Measurements from ENCODE around the gene RRP15. TPM values are rescaled to one million over a fixed set of nuclear protein-coding genes. Genes with fewer than 3 reads are reported as not detected.

Gene RRP15
- total RNA-seq, 1 experiment from 2014 or later = 83.1 TPM

DNA sequence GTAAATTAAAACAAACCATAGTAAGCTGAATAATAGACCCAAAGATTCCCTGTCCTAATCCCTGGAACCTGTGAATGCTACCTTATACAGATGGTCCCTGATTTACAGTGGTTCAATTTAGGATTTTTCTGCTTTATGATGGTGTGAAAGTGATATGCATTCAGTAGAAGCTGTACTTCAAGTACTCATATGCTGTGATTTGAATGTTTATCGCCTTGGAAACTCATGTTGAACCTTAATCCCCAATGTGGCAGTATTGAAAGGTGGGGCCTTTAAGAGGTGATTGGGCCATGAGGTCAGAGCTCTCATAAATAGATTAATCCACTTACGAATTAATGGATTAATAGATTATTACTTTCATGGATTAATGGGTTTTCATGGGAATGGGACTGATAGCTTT, 10.6 kb upstream of the RRP15 start:
- ChIA-PET POLR2A (interaction anchor here (0.7 to 2.8 kb wide), 3 partner anchors 8 to 1468 kb away, joined by 3 to 15 read pairs (median 3); partner anchors contain the start of gene RRP15), CTCF (interaction anchor here (0.6 to 0.7 kb wide), 3 partner anchors 61 to 405 kb away, joined by 3 to 4 read pairs (median 3); no protein-coding TSS in a partner anchor)
- BruUV-seq (replicated peaks) = no TSS peak
- intact Hi-C loops (cut with micrococcal nuclease) = no loop called here
- H3K4me3 Mint-ChIP-seq (ENCODE audit: unreplicated experiment) = no peak overlapping the region
- peaks cover 70% of the 10 kb centered on the region for H3K27me3 Mint-ChIP-seq (ENCODE audit: insufficient read depth, unreplicated experiment)
- TF ChIP-seq, protein P1, sequence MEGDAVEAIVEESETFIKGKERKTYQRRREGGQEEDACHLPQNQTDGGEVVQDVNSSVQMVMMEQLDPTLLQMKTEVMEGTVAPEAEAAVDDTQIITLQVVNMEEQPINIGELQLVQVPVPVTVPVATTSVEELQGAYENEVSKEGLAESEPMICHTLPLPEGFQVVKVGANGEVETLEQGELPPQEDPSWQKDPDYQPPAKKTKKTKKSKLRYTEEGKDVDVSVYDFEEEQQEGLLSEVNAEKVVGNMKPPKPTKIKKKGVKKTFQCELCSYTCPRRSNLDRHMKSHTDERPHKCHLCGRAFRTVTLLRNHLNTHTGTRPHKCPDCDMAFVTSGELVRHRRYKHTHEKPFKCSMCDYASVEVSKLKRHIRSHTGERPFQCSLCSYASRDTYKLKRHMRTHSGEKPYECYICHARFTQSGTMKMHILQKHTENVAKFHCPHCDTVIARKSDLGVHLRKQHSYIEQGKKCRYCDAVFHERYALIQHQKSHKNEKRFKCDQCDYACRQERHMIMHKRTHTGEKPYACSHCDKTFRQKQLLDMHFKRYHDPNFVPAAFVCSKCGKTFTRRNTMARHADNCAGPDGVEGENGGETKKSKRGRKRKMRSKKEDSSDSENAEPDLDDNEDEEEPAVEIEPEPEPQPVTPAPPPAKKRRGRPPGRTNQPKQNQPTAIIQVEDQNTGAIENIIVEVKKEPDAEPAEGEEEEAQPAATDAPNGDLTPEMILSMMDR (IDR thresholded peaks at IDR 0.05; ENCODE audit: unreplicated experiment) = no peak
- H3K36me3 Mint-ChIP-seq (ENCODE audit: insufficient read depth, unreplicated experiment) = no peaks in the 10 kb centered on the region
- H3K27ac Mint-ChIP-seq (ENCODE audit: low read depth, unreplicated experiment) = no peak overlapping the region
- no peaks in the 10 kb centered on the region for H3K4me1 Mint-ChIP-seq (ENCODE audit: insufficient read depth, unreplicated experiment)
- no peaks in the 10 kb centered on the region for H3K9me3 Mint-ChIP-seq (ENCODE audit: unreplicated experiment)
- DNase-seq (ENCODE audit: unreplicated experiment) = no peak

DNA sequence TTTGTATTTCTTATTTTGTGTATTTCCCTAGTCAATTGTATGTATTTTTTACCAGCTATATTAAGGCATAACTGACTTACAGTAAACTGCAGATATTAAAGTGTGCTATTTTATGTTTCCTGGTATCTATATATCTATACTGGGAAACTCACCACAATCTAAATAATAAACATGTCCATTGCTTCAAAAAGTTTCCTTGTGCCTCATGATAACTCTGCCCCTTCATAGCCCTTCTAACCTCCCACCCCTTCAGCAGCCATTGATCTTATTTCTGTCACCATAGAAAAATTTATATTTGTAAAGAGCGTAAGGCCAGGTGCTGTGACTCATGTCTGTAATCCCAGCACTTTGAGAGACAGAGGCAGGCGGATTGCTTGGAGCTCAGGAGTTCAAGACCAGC, 9.3 kb upstream of the RRP15 start:
- intact Hi-C loops (cut with micrococcal nuclease) = no loop called here
- BruUV-seq (replicated peaks) = no TSS peak
- Mint-ChIP-seq H3K27ac (ENCODE audit: low read depth, unreplicated experiment) (no peak overlapping the region), H3K4me3 (ENCODE audit: unreplicated experiment) (no peak overlapping the region), H3K36me3 (ENCODE audit: insufficient read depth, unreplicated experiment) (no peaks in the 10 kb centered on the region), H3K27me3 (ENCODE audit: insufficient read depth, unreplicated experiment) (peaks cover 78% of the 10 kb centered on the region), H3K9me3 (ENCODE audit: unreplicated experiment) (peaks cover 4% of the 10 kb centered on the region), H3K4me1 (ENCODE audit: insufficient read depth, unreplicated experiment) (no peaks in the 10 kb centered on the region)
- no peak for DNase-seq (ENCODE audit: unreplicated experiment)
- ChIA-PET POLR2A (interaction anchor here (1.4 to 2.0 kb wide), 2 partner anchors 10 kb away, joined by 3 to 8 read pairs; partner anchors contain the start of gene RRP15), CTCF (interaction anchor here (0.6 to 1.5 kb wide), 7 partner anchors 16 to 54 kb away, joined by 3 to 6 read pairs (median 3); no protein-coding TSS in a partner anchor)
- TF ChIP-seq, protein P1 (IDR thresholded peaks at IDR 0.05; ENCODE audit: unreplicated experiment) = no peak

DNA sequence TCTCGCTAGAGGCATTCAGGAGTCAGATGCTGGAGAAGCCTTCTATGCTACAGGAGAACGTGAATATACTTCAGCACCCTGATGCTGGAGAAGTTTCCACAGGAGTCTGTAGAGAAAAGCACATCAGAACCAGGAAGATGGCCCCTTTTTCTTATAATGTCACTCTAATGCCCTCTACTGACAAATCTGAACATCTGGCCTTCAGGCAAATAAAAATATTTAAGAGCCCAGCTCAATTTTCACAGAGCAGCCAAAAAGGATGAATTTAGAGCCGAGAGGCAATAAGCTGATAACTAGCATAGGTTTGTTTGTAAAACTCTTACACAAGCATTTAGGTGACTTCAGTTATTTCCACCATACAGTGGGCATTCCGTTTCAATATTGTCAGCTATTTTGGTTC, 3.8 kb upstream of the RRP15 start:
- Mint-ChIP-seq H3K9me3 (ENCODE audit: unreplicated experiment) (peaks cover 4% of the 10 kb centered on the region), H3K4me1 (ENCODE audit: insufficient read depth, unreplicated experiment) (peaks cover 7% of the 10 kb centered on the region), H3K27me3 (ENCODE audit: insufficient read depth, unreplicated experiment) (peaks cover 42% of the 10 kb centered on the region), H3K4me3 (ENCODE audit: unreplicated experiment) (no peak overlapping the region), H3K36me3 (ENCODE audit: insufficient read depth, unreplicated experiment) (peaks cover 9% of the 10 kb centered on the region), H3K27ac (ENCODE audit: low read depth, unreplicated experiment) (no peak overlapping the region)
- ChIA-PET CTCF (interaction anchor here (0.6 to 2.3 kb wide), 5 partner anchors 11 to 1532 kb away, joined by 3 to 9 read pairs (median 5); no protein-coding TSS in a partner anchor), POLR2A (interaction anchor here (0.7 kb wide), 1 partner anchor 10 kb away, joined by 3 read pairs; no protein-coding TSS in a partner anchor)
- intact Hi-C loops (cut with micrococcal nuclease) = no loop called here
- TF ChIP-seq, protein P1 (IDR thresholded peaks at IDR 0.05; ENCODE audit: unreplicated experiment) = no peak
- no peak for DNase-seq (ENCODE audit: unreplicated experiment)
- BruUV-seq (replicated peaks) = no TSS peak

DNA sequence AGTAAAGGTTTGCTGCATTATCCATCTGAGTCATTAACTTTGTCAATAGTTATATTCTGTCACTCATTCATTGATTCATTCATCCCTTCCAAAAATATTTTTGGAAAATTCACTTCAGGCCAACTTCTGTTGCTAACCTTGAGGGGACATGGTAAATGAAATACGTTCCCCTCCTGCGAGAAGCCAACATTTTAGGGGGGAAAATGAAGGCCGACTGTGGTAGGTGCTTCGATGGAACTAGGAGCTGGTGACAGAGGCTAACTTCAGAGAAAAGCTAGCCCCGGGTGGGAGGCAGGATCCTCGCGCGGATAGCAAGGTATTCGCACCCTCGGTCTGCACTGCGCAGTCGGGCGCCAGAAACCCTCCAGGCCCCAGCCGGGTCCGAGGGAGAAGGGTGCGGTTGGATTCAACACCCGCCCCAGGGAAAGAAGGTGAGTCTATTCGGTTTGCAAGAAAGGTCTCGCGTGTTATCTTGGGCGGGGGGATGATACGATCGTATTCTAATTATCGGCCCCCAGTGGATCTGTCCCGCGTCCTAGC, 646 bp upstream of the RRP15 start:
- TF ChIP-seq, protein P1 (IDR thresholded peaks at IDR 0.05; ENCODE audit: unreplicated experiment) = no peak
- Mint-ChIP-seq H3K9me3 (ENCODE audit: unreplicated experiment) (peaks cover 4% of the 10 kb centered on the region), H3K27me3 (ENCODE audit: insufficient read depth, unreplicated experiment) (peaks cover 12% of the 10 kb centered on the region), H3K4me1 (ENCODE audit: insufficient read depth, unreplicated experiment) (peaks cover 18% of the 10 kb centered on the region), H3K27ac (ENCODE audit: low read depth, unreplicated experiment) (peak overlapping the region; percentile 91), H3K4me3 (ENCODE audit: unreplicated experiment) (peak overlapping the region; percentile 84), H3K36me3 (ENCODE audit: insufficient read depth, unreplicated experiment) (peaks cover 9% of the 10 kb centered on the region)
- intact Hi-C loops (cut with micrococcal nuclease) = no loop called here
- CTCF ChIA-PET = interaction anchor here (0.6 to 2.2 kb wide), 3 partner anchors 11 to 1132 kb away, joined by 3 to 21 read pairs (median 11); no protein-coding TSS in a partner anchor
- DNase-seq (ENCODE audit: unreplicated experiment) = no peak
- POLR2A ChIA-PET = interaction anchor here (0.7 to 2.5 kb wide), 32 partner anchors 8 to 1810 kb away, joined by 3 to 43 read pairs (median 3); partner anchors contain the start of genes BPNT1, IARS2, LYPLAL1 and TGFB2
- BruUV-seq (replicated peaks) = TSS peak; percentile 94
